NCI-H2227 (cell line): ENCODE data around the gene TCOF1.

Source experiments
- DNase-seq: peaks from one replicate; lab custom pipeline; 2025; ENCODE audit not compliant: unreplicated experiment; lab: John Stamatoyannopoulos, UW

Gene TCOF1

DNA sequence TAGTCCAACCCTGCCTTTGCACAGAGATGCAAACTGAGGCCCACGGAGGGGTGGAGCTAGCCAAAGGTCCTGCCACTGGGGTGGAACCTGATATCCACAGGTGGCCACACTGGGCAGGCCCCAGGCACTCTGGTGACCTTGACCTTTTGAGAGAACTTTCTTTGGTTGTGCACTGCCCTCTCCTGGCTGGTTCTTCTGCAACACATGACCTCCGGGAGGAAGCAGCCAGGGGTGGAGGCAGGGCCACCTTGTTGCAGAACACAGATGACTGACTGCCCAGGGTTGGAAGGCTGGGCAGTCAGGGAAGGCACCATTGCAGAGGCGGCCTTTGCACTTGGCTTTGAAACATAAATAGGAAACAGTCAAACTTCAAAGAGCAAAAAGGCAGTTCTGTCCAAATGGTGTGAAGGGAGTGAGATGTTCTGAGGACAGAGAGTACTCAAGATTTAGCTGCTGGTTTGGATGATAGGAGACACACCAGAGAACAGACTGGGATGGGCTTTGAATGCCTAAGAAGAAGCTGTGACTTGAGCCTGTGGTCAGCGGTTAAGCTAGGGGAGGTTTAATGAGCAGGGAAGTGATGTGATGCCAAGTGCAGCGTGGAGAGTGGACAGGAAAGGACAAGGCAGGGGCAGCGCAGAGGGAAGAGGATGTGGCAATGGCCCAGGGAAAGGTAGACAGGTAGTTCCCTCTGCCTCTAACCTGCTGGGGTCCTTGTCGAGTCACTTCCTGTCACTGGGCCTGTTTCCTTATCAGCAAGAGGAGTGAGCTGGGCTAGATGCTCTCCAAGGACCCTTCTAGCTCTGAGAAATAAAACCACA is 6.8 kb upstream of the TCOF1 start:
- DNase-seq, result peak; percentile 35

DNA sequence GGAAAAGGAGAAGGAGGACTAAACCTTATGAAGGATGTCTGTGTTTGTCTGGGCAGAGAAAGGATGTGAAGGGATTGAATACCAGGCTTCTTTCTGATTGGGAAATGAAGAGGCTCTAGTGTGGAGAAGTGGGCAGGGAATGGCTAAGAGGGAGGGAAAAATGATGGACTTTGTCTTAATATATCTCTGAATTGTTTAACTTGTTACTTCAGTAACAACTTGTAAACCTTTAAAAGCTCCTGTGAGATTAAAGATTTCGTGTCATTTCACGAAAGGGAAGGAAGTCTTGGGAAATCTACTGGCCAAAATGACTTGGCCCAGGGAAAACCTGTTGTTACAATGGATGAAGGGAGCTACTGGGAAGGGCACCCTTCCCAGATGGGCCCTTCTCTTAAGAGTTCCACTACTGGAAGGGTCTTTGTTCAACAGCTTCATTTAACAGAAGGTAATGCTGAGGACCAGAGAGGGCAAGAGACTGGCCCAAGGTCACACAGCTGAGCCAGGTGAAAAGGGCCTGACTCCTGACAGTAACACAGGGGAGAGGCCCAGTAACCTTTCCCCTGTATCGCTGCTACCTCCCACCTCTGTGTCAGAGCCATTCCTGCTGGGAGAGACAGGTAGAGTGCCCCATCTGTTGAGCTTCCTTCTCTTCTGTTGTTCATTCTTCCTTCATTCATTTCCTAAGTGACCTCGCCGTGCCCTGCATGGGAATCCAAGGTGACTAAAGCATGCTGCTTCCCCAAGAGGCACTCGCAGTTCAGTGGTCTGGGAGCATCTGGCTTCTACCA is 5.1 kb upstream of the TCOF1 start:
- peak; percentile 52 for DNase-seq

DNA sequence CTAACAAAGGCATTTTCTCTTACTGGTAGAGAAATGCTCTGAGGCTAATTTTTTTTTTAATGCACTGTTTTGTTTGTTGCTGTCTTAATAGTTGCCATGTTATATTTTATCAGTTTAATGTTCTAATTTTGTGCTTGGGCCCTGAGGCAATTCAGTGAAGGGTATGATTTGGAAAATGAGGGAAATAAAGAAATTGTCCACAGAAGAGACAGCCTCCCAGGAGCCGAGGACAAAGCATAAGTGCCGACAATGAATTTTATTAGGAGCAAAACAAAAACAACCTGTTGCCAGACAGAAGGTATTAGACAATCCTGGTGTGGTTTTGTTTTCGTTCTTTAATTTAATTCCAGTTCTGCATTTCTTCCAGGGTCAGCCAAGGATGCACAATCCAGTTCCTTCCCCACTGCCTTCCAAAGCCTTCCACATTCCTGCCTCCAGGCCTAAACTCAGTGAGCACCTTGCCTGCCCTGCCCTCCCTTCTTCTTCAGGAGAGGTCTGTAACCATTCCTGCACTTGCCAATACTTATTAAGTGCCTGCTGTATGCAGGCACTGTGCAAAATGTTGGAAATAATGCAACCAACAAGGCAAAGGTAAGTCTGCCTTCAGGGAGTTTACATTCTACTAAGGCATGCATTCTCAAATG is 4.3 kb upstream of the TCOF1 start:
- DNase-seq, result peak; percentile 47

DNA sequence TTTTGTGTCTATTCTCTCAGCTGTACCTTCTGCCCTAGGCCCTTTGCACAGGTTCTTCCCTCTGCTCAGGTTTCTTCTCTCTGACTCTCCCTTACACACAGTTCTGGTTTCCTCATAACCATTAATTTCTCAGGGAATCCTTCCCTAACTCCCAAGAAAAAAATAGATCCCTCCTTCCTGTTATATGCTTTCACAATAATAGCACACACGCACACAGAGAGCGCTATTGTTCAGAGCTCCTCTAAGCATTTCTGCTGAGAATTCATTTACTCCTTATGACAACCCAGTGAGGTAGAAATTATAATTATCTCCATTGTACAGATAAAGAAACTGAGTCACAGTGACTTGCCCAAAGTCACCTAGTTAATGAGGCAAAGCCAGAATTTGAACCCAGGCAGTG is 1.7 kb upstream of the TCOF1 start:
- DNase-seq, result no peak

DNA sequence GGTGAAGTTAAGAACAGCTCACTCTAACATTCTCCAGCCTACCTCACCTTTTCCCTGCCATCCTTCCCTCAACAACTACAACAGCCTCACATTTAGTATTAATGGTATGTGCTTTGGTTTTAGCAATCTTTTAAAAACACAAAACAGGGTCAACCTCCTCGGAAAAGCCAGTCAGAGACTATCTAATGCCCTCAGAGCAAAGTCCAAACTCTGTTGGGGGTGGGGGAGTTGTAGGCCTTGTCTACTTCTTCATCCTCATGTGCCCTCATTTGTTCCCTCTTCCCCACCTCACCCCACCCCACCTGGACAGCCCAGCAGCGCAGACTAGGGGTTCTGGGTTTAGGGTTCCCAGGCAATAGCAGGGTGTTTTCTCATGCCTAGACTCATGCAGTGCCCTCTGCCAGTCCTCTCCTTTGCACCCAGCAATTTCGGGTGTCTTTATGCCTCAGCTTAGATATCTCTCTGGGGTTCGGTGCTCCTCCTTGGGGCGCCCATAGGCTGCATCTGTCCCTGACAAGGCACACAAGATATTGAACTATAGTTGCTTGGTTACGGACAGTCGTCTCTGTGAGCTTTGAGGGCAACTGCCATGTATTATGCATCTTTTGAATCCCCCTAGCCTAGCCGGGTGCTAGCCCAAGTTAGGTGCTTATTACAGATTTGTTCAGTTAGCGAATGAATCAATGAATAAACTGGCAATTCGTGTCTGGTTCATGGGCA is 762 bp upstream of the TCOF1 start:
- no peak for DNase-seq

DNA sequence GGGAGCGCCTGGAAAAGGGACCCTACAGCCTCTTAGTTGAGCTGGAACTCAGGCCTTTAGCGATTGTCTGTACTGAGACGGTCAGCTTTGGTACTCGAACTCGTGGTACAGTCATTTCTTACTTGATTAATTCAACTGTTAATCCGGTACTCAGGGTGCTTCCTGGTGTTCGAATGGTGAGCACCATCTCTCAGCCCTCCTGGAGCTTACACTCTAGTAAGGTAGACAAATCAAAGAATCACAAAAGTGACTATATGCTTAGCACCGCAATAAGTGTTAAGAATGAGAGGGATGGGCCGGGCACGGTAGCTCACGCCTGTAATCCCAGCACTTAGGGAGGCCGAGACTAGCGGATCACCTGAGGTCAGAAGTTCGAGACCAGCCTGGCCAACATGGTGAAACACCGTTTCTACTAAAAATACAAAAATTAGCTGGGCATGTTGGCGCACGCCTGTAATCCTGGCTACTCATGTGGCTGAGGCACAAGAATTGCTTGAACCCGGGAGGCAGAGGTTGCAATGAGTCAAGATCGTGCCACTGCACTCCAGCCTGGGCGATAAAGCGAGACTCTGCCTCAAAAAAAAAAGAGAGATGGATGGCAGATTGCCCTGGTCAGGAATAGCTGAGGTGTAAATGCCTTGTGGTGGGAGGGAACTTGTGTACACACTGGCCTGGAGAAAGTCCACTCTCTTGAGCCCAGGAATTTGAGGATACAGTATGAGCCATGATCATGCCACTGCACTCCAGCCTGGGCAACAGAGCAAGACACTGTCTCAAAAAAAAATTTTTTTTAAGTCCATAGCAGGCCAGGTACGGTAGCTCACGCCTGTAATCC is 981 bp downstream of the TCOF1 start:
- DNase-seq, result peak; percentile 37

DNA sequence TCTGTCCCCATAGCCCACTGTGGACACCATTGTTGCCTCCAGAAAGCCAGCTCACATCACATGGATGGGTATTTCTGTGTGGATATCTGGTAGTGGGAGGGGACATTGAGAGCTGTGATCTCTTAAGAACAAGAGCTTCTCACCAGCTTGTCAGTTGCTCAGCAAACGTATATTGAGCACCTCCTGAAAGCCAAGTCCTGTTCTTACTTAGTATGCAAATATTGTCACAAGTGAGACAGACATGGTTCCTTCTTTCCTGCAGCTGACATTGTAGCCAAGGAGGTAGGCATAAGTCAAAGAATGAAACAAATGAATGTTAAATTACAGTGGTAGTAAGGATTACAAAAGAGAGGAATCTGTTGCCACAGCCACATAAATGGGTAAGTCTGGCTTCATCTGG is 3.8 kb downstream of the TCOF1 start:
- DNase-seq, result no peak

DNA sequence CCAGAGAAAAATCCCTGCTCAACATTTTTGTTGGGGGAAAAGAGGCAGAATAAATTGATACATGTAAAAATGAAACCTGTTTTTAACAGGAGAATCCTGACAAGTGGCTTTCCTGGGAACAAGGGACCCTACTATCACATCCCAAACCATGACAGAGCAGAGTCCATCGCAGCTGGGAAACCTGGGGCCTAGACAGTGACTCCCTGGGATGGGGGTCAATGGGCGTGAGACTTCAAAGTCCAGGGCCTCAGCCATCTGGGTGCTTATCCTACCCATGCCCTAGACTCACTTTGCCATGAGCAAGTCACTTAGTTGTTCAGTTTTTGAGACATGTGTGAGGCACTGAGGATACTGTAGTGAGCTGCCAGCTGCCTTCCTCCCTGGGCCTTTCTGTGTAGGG is 5.7 kb downstream of the TCOF1 start:
- DNase-seq, result no peak

DNA sequence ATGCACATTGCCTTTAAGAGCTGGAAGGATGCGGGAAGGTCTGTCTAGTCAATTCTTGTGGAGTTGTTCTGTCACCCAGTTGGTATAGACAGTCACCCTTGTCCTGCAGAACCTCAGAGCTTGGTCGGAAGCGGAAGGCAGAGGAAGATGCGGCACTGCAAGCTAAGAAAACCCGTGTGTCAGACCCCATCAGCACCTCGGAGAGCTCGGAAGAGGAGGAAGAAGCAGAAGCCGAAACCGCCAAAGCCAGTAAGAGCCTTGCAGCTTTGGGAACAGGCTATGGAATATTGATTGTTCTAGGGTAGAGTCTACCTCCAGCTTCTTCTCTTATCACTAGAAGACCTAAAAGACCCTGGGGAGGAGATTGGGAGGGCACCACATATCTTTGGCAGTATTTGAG is 6.5 kb downstream of the TCOF1 start:
- no peak for DNase-seq

DNA sequence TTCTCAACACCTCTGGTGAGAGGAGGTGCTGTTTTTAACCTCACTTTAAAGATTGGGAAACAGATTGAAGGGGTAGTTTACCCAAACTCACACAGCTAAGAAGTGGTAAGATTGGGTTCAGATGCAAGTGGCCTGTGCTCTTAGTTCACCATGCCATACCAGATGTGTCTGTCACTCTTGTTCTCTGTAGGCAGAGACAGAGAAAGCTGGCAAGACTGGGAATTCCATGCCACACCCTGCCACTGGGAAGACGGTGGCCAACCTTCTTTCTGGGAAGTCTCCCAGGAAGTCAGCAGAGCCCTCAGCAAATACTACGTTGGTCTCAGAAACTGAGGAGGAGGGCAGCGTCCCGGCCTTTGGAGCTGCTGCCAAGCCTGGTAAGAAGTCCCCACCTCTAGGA is 11.0 kb downstream of the TCOF1 start:
- DNase-seq, result no peak

DNA sequence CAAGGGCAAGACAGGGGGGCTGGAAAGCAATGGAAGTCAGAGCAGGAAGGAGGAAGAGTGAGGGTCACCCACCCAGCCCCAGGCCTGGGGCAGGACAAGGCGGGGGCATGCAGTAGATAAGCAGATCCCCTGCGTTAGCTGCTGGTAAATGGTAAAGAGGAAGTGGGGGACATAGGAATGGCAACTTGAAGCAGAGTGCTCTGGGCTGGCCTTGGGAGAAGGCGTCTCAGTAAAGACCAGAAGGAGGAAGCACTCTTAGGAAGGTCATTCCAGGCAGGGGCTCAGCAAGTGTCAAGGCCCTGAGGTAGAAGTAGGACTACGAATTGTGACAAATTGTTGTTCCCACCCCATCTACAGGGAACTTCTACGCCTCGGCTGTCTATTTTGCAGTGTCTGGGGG is 15.1 kb downstream of the TCOF1 start:
- DNase-seq, result no peak

DNA sequence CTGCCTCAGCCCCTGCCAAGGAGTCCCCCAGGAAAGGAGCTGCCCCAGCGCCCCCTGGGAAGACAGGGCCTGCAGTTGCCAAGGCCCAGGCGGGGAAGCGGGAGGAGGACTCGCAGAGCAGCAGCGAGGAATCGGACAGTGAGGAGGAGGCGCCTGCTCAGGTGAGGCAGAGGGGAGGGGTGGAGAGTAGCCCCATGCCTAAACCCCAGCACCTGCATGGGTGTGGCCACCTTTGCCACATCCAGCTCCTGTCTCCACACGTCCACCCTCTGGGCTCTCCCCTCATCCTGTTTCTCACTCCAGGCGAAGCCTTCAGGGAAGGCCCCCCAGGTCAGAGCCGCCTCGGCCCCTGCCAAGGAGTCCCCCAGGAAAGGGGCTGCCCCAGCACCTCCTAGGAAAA is 17.2 kb downstream of the TCOF1 start:
- DNase-seq, result no peak

DNA sequence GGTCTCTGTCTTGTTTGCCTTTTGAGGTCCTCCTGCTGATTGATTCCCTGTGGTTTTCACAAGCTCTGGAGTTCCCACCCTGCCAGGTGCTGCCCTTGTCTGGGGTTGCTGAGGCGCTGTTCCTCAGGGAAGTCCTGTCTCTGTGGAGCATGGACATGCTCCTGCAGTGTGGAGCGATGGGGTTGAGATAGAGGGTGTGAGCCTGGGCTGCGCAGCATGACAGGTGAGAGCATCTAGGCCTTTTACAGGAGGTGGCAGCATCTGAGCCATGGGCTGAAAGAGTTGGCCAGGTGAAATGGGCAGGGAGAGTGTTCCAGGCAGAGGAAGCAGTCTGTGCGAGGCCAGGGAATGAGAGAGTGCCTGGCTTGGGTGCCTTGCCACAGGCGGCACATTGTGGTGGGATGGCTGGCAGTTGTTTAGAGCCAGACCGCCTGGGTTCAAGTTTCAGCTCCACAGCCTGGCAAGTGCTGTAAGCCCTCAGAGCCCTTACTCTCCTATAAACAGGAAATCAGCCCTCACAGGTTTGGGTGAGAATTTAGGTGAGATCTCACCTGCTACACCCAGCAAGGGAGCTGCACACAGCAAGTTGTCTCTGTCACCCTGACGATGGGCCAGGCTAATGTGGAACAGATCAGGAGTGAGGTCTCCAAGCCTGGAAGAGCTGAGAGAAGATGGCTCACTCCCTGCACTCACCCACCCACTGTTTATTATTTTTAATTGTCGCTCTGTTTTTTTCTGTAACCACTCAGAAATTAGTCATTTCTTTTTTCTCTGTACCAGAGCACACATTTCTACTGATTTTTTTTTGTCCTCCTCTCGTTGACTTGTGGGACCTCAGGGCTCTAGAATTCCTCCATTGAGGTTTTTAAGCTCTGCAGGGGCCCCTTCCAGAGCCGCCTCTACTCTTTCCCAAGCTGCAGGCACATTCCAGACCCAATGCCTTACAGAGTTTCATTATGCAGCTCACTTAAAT is 19.6 kb downstream of the TCOF1 start:
- no peak for DNase-seq

DNA sequence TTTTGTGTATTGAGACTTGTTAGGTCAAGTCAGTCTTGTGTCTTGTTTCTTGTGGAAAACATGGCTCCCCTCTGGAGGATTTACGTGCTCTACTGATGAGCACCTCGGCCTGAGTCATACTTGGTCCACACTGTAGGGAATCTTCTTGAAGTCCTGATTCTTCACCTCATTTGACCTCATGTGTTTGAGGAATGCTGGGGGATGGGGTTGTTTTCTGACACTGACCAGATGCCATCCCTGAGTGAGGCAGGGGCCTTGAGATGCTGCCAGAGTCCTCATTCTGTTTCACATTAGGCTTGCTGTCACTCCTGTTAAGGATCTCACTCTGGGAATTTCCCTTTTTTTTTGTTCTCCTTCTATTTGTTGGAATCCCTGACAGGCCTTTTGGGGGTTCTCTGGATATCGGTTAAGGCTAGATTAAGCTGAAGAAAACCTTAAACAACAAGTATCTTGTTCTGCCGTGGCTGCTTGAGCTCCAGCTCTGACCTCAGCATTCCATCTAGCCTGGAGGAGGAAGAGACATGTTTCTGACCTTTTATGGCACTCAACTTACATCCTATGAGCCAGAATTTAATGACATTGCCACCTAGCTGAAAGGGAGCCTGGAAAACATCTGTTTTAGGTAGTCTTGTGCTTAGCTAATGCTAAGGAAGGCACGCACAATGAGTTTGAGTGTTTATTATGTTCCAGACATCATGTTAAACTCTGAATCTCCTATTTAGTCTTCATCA is 20.6 kb downstream of the TCOF1 start:
- no peak for DNase-seq

DNA sequence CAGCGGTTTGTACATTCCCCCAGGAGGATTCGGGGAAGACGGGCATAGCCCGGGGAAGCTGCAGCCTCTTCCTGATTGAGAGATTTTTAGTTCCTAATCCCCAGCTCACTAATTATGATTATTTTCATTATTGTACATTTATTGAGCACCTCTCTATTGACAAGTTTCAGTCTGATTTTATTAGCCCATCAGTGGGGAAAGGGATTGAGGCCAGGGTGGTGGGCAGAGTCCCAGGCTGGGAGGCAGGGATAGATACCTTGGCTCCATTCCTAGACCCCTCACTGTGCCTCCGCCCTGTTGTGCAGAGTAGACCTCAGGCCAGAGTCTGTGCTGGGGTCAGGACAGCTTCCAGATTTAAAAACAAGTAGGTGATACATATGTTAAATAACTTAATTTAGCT is 27.2 kb downstream of the TCOF1 start:
- no peak for DNase-seq

DNA sequence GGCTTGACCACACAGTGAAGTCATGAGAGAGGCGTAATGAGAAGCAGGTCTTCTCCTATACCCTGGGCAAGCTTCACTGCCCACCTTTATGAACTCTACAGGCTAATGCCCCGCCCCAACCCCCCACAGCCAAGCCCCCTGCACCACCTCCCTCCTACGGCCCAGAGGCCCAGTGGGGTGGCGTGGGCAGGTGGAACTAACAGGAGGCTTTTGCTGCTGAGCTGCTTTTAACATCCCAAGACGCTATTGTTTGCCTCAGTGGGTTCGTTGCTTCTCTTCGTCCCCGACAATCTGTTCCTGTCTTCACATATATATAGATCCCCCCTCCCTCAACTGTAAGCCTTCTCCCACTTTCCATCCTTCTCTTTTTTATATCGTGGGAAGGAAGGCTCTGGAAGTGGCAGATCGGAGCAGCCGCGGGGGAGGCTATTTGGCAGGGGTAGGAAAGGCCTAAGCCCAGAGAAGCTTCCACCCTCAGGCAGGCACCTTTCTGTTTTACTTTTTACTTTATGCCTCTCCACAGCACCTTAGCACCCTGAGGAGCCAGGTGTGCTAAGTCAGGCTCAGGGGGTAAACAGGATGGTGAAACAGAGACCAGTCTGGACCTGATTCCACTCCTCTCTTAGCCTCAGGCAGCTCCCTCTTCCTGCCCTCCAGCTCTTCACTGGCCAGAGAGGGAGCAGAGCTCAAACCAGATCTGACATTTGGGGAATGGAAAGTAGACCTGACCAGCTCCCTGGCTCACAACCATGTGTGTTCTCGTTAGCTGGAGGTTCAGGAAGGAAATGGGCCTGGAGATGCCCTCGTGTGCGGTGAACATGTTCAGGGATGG is 28.7 kb downstream of the TCOF1 start:
- no peak for DNase-seq

DNA sequence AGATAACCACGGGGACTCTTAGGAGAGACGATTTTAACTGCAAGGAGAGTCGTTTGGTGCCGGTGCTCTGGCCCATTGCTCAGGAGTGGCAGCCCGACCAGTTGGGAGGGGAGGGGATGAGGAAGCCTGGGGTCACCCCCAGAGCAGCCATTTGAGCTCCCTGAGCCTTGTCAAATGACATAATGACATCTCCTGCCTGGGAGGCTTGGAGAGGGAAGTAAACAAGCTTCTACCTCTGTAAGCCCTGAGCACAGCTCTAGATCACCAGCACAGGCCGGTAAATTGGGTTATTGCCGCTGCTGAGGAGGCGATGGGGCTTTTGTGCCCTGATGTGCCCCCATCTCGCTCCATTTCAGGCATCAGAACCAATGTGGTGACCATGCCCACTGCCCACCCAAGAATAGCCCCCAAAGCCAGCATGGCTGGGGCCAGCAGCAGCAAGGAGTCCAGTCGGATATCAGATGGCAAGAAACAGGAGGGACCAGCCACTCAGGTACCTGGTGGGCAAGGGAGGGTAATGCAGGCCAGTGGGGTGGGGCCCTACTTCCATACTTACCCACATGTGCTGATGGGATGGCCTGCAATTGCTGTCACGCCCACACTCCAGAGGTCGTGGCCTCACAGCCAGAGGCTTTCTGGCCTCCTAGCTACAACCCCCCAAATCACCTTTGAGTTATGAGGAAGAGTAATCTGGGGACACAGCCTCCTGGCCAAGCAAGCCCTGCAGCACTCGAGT is 32.2 kb downstream of the TCOF1 start:
- DNase-seq, result no peak
